CD14-positive monocyte (primary cell): ENCODE data around the gene COG7. TPM values are rescaled to one million over a fixed set of nuclear protein-coding genes. Genes with fewer than 3 reads are reported as not detected.

ENCODE experiments used
- DNase-seq, 3 donors: peaks; one replicate each; pipeline ENCODE4 v3.0.0-alpha.2; 2011 to 2022
- H2AFZ ChIP-seq: 2 replicates; pipeline ENCODE4 v1.6.0; 2012; ENCODE audit warnings: mild to moderate bottlenecking, low read depth, low read length, inconsistent platforms; ENCODE audit not compliant: insufficient read depth, poor library complexity, severe bottlenecking
- H3K27ac ChIP-seq, 2 donors: 1 replicate in 1 of 2; 2 replicates in 1 of 2; pipeline ENCODE4 v1.5.1; 2012 to 2013; ENCODE audit warnings: low read length in 2 of 2, control low read depth in 1 of 2, inconsistent platforms in 1 of 2, low read depth in 1 of 2, mild to moderate bottlenecking in 1 of 2
- H3K27me3 ChIP-seq, 2 donors: one replicate each; pipeline versions ENCODE4 v1.6.0 to v1.6.1; 2011 to 2013; ENCODE audit warnings: low read length in 2 of 2; ENCODE audit not compliant: control insufficient read depth in 2 of 2, insufficient read depth in 2 of 2
- H3K36me3 ChIP-seq, 2 donors: replicated peaks in 1 of 2; 1 replicate in 1 of 2; 2 replicates in 1 of 2; pipeline versions ENCODE4 v1.5.1 to v1.6.1; 2012 to 2013; ENCODE audit warnings: low read length in 2 of 2, control low read depth in 1 of 2, inconsistent platforms in 1 of 2, mild to moderate bottlenecking in 1 of 2; ENCODE audit not compliant: insufficient read depth in 2 of 2, control insufficient read depth in 1 of 2
- H3K4me1 ChIP-seq, 2 donors: 1 replicate in 1 of 2; 2 replicates in 1 of 2; pipeline versions ENCODE4 v1.5.1 to v1.6.1; 2012 to 2013; ENCODE audit warnings: low read length in 2 of 2, control low read depth in 1 of 2, inconsistent platforms in 1 of 2, mild to moderate bottlenecking in 1 of 2, moderate library complexity in 1 of 2; ENCODE audit not compliant: insufficient read depth in 2 of 2, control insufficient read depth in 1 of 2
- H3K4me2 ChIP-seq: replicated peaks from 2 replicates; pipeline ENCODE3; 2012; ENCODE audit warnings: low read length, moderate library complexity, mild to moderate bottlenecking; ENCODE audit not compliant: poor library complexity, severe bottlenecking; ENCODE audit errors: extremely low read depth
- H3K4me3 ChIP-seq, 3 experiments: fragments of 200-600 bp in 1 of 3; sonication (generic) in 1 of 3; replicated peaks in 1 of 3; 1 replicate in 2 of 3; 2 replicates in 1 of 3; pipeline ENCODE4 v1.5.1; 2011 to 2013; ENCODE audit warnings: low read length in 3 of 3, mild to moderate bottlenecking in 3 of 3, control low read depth in 2 of 3, low read depth in 2 of 3, inconsistent platforms in 1 of 3, moderate library complexity in 1 of 3
- H3K79me2 ChIP-seq: 2 replicates; pipeline ENCODE4 v1.6.0; 2012; ENCODE audit warnings: mild to moderate bottlenecking, control low read depth, inconsistent platforms, low read length, moderate library complexity; ENCODE audit not compliant: insufficient read depth
- H3K9ac ChIP-seq: 2 replicates; pipeline ENCODE4 v1.6.0; 2017; ENCODE audit warnings: low read length, mild to moderate bottlenecking; ENCODE audit not compliant: insufficient read depth, poor library complexity, severe bottlenecking
- H3K9me3 ChIP-seq, 2 donors: replicated peaks in 1 of 2; 1 replicate in 1 of 2; 2 replicates in 1 of 2; pipeline versions ENCODE4 v1.5.1 to v1.6.1; 2012 to 2013; ENCODE audit warnings: low read length in 2 of 2, control low read depth in 1 of 2; ENCODE audit not compliant: control insufficient read depth in 1 of 2, insufficient read depth in 1 of 2
- H4K20me1 ChIP-seq: 2 replicates; pipeline ENCODE4 v1.6.0; 2012; ENCODE audit warnings: mild to moderate bottlenecking, low read length, control low read depth, moderate library complexity; ENCODE audit not compliant: insufficient read depth
- H3K27ac Mint-ChIP-seq, 7 donors: one replicate each; pipeline ENCODE4 v1.8.0; 2020; ENCODE audit warnings: mild to moderate bottlenecking in 7 of 7, mixed read lengths in 7 of 7, moderate library complexity in 6 of 7, inconsistent platforms in 2 of 7
- H3K27me3 Mint-ChIP-seq, 3 donors: one replicate each; pipeline ENCODE4 v1.8.0; 2021 to 2022; ENCODE audit warnings: low read depth in 3 of 3, mild to moderate bottlenecking in 3 of 3, mixed read lengths in 3 of 3, moderate library complexity in 3 of 3, inconsistent platforms in 1 of 3
- H3K36me3 Mint-ChIP-seq, 2 donors: one replicate each; pipeline ENCODE4 v1.8.0; 2020; ENCODE audit warnings: mixed read lengths in 2 of 2, inconsistent platforms in 1 of 2, mild to moderate bottlenecking in 1 of 2
- H3K4me1 Mint-ChIP-seq: one replicate; pipeline ENCODE4 v1.8.0; 2020; ENCODE audit warnings: mild to moderate bottlenecking, mixed read lengths
- H3K4me3 Mint-ChIP-seq, 2 donors: one replicate each; pipeline ENCODE4 v1.8.0; 2020; ENCODE audit warnings: mild to moderate bottlenecking in 2 of 2, mixed read lengths in 2 of 2, moderate library complexity in 1 of 2
- H3K9me3 Mint-ChIP-seq, 7 donors: one replicate each; pipeline ENCODE4 v1.8.0; 2020 to 2022; ENCODE audit warnings: mixed read lengths in 7 of 7, mild to moderate bottlenecking in 6 of 7, moderate library complexity in 6 of 7, inconsistent platforms in 2 of 7
- CTCF ChIP-seq: fragments of 200-600 bp; IDR thresholded peaks from one replicate; pipeline ENCODE4 v1.8.0; 2022; ENCODE audit warnings: antibody characterized with exemption, mild to moderate bottlenecking
- WGBS: methylation state at CpG from one replicate; pipeline ENCODE4 v1.1.5; 2013; ENCODE audit warnings: missing lambda C conversion rate; ENCODE audit not compliant: insufficient coverage; 5-methylcytosine and 5-hydroxymethylcytosine counted together
- intact Hi-C, 2 donors: fragments of 100-400 bp; cut with micrococcal nuclease; formaldehyde crosslinking; loops; one replicate each; pipeline versions ENCODE4 v1.15.0 to v1.15.1; 2023
- polyA plus RNA-seq, 3 donors: library from polyadenylated mRNA; depleted of rRNA in 1 of 3; unstranded in 2 of 3; stranded (reverse) in 1 of 3; fragments of 300-500 nt in 2 of 3; fragments of >200 nt in 1 of 3; fragmentation: Illumina TruSeq in 2 of 3; gene quantifications; 1 replicate in 2 of 3; 2 replicates in 1 of 3; pipeline ENCODE4 v1.2.3, GENCODE V29; 2012 to 2021

The COG7 gene
- polyA plus RNA-seq, 3 donors, result 6.6 to 28.8 (median 8.0) TPM

- H3K27me3 Mint-ChIP-seq, result peaks cover 0 to 2% (median 0%) of the 10 kb centered on the region in 3 donors
- no peak overlapping the region for H3K27ac Mint-ChIP-seq
- Histone ChIP-seq H4K20me1 (no peaks in the 10 kb centered on the region), H3K9ac (no peak overlapping the region), H3K79me2 (no peaks in the 10 kb centered on the region), H3K4me3 (no peak overlapping the region), H3K4me2 (no peak overlapping the region), H3K27ac (no peak overlapping the region), H3K9me3 (no peaks in the 10 kb centered on the region), H2AFZ (no peak overlapping the region), H3K27me3 (no peaks in the 10 kb centered on the region), H3K4me1 (no peaks in the 10 kb centered on the region), H3K36me3 (peaks cover 76 to 96% of the 10 kb centered on the region in 2 donors)
- intact Hi-C loops, result no loop called here
- no peaks in the 10 kb centered on the region for H3K4me1 Mint-ChIP-seq
- H3K9me3 Mint-ChIP-seq, result no peaks in the 10 kb centered on the region
- 97% methylated on average over 11 of the region's 11 CpGs for WGBS
- DNase-seq, result no peak
- TF ChIP-seq CTCF, result no peak
- peaks cover 78 to 91% of the 10 kb centered on the region in 2 donors for H3K36me3 Mint-ChIP-seq
- no peak overlapping the region for H3K4me3 Mint-ChIP-seq
These were observed 49.4 kb downstream of the COG7 start for GRCh38 chr16:23403547-23403946.

GRCh38 chr16:23402100-23402499 is 50.9 kb downstream of the COG7 start:
- Histone ChIP-seq H3K27ac (no peak overlapping the region), H3K9ac (no peak overlapping the region), H2AFZ (no peak overlapping the region), H4K20me1 (no peaks in the 10 kb centered on the region), H3K27me3 (no peaks in the 10 kb centered on the region), H3K4me1 (no peaks in the 10 kb centered on the region), H3K4me2 (no peak overlapping the region), H3K36me3 (peaks cover 84 to 100% of the 10 kb centered on the region in 2 donors), H3K9me3 (no peaks in the 10 kb centered on the region), H3K4me3 (no peak overlapping the region), H3K79me2 (no peaks in the 10 kb centered on the region)
- intact Hi-C loops, result no loop called here
- DNase-seq, result no peak
- H3K4me1 Mint-ChIP-seq, result no peaks in the 10 kb centered on the region
- no CpG with 5 or more reads among the region's 2 CpGs for whole genome bisulfite sequencing
- no peak for TF ChIP-seq CTCF
- no peaks in the 10 kb centered on the region for H3K9me3 Mint-ChIP-seq
- H3K36me3 Mint-ChIP-seq, result peaks cover 83 to 95% of the 10 kb centered on the region in 2 donors
- no peak overlapping the region for H3K4me3 Mint-ChIP-seq
- peaks cover 0 to 2% (median 0%) of the 10 kb centered on the region in 3 donors for H3K27me3 Mint-ChIP-seq
- H3K27ac Mint-ChIP-seq, result no peak overlapping the region
